HG02884 (cell line): ENCODE data around the gene THSD7A.
"Not testable (repeated sequence)": the region's sequence is repeated elsewhere in the genome, so short reads cannot be mapped to it uniquely, and the experiment has no call there.

Experiments used
- ATAC-seq: cut with Tn5 transposase; IDR thresholded peaks from one replicate; pipeline ENCODE4 v1.9.1; 2021; ENCODE audit warnings: mild to moderate bottlenecking, moderate library complexity; ENCODE audit not compliant: unreplicated experiment

Gene THSD7A

DNA sequence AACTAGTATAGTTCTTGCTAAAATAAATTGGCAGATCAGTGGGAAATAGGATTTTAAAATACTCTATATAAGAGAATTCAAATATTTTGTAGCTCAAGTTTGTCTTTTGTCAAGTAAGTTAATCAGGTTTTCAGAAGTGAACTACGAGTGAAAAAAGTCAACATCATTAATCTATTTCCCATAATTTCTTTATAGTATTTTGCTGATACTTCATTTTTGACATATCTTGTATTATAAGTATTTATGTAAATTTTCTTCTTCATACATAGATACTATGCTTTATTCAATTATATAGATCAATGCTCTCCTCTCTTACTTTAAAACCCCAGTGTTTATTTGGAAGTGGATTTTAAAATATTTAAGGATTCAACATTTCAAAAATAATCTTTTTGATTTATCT is 360.7 kb downstream of the THSD7A start:
- ATAC-seq, result no peak

DNA sequence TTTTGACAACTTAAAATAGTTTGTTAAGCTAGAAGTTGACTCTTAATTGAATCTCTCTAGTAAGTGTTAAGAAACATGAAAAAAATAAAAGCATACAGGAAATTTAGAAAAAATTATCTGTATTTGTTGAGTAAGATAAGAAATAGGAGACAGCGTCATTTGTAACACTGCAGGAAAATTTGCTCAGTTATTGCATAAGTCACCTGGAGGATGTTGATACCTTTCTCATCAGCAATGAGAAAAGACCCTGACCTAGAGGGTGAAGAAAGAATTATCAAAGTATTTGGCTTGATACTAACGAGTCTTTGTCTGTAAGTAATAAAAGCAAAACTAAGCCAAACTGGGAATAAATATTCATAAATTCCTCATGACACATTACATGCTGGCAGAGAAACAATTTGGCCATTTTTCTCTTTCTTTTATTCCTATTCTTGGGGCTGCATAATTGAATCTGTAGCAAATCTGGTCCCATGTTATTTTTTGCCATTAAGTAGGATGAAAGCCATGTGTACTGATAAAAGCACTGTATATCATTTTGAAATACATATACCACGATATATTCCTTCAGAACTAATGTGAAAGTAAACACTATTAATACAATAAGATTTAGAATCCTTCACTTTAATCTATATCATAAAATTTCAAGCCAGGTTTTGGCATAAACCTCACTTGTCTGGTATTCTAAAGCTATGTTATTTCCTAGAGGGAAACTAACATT is 362.8 kb downstream of the THSD7A start:
- no peak for ATAC-seq

GRCh38 chr7:11466517-11467105 is 365.4 kb downstream of the THSD7A start:
- no peak for ATAC-seq

DNA sequence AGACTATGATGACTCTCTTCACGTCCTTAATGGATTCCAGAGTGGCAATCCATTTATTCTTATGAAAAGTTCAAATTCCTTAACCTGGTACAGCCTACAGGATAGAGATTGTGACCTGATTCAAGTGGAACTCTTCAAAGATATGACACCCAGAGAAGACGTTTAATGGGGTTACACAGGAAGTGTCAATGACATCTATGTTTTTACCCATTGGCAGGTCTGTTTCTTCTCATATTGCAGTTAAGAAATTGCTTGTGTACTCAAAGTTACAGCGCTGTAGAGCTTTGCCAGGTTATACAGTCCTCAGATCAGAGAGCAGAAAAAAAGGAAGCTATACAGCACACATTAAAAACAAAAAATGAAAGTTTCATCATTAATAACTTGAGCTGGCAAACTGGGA is 367.4 kb downstream of the THSD7A start:
- no peak for ATAC-seq

GRCh38 chr7:11461946-11462345 is 370.1 kb downstream of the THSD7A start:
- no peak for ATAC-seq

- no peak for ATAC-seq
Observed at GRCh38 chr7:11458736-11459483, 373.1 kb downstream of the THSD7A start.

- ATAC-seq, result no peak
Observed at GRCh38 chr7:11457419-11457818, 374.6 kb downstream of the THSD7A start.

GRCh38 chr7:11456574-11456973 is 375.4 kb downstream of the THSD7A start:
- no peak for ATAC-seq

GRCh38 chr7:11452476-11452875 is 379.5 kb downstream of the THSD7A start:
- ATAC-seq, result no peak

DNA sequence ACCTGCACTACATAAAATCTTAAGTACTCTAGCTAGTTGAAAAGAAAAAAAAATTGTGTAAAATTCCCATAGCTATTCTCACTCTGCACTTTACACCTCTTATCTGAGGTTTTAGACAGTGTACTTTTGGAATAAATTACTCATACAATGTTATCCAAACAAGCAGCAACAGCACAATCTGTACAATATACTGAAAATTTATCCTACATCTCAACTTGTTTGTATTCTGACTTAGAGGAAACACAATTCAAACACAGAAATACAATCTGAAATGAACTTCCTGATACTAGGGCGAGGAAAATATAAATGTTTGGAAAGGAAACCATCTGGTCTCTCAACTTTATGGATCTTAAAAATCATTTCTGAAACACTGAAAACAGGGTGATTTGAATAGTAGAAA is 381.7 kb downstream of the THSD7A start:
- no peak for ATAC-seq

DNA sequence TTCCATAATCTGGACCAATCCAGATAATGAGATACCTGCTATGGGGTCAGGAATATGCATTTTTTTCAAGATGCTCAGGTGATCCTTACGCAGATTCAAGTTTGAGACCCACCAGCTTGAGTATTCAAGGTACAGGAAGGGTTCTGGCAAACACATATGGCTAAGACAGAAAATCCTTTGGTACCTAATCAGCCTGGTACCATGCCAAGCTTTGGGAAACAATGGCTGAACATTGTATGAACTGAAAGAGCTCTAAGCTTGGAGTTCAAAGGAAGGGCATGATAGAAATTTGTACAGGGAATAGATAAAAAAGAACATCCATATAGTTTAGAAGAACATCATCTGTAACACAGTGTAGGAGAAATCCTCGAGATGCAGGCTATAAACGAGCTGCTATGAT is 382.7 kb downstream of the THSD7A start:
- no peak for ATAC-seq

- ATAC-seq, result no peak
Observed at GRCh38 chr7:11448323-11448722, 383.7 kb downstream of the THSD7A start.

DNA sequence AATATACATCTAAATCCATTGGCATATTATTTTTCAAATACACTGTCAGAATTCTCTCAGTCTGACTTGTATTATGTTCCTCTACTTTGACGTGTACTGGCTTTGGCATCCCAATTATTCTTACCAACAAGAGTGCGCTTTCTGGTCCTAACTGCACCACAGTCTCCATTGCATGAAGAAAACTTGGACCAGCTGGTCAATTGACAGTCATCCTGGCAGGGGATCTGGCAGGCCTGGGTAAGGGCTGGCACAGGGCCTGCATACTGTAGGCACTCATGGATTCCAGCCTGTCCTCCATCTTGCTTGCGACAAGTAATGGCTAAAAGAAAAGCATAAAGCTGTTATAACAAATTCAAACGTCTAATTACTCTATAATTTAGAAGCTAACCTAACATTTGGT is 384.9 kb downstream of the THSD7A start:
- ATAC-seq, result no peak

- ATAC-seq, result not testable (repeated sequence)
Observed at GRCh38 chr7:11443934-11444333, 388.1 kb downstream of the THSD7A start.

GRCh38 chr7:11437994-11438393 is 394.0 kb downstream of the THSD7A start:
- ATAC-seq, result no peak

- no peak for ATAC-seq
Observed at GRCh38 chr7:11436773-11437524, 395.0 kb downstream of the THSD7A start.

GRCh38 chr7:11436316-11436715 is 395.7 kb downstream of the THSD7A start:
- ATAC-seq, result no peak

DNA sequence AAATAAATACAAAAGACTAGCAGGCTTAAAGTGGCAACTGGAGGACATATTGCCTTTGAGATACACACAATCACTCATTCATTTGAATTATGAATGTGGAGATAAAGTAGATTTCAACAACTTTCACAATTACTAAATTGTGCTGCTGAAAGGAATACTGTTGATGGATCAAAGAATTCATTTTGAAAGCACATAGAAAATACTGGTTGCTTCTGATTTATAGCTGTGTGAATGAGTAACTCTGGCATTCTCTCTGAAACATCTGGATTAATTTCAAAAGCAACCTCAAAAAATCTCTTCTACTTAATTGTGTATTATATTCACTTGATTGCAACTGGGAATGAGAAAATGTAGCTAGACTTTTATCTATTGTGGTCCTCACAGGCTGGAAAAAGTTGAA is 397.6 kb downstream of the THSD7A start:
- ATAC-seq, result no peak

- no peak for ATAC-seq
Observed at GRCh38 chr7:11430841-11431240, 401.2 kb downstream of the THSD7A start.

- ATAC-seq, result no peak
Observed at GRCh38 chr7:11430112-11430511, 401.9 kb downstream of the THSD7A start.

- no peak for ATAC-seq
Observed at GRCh38 chr7:11428877-11429581, 403.0 kb downstream of the THSD7A start.
